CD4-positive, CD25-positive, alpha-beta regulatory T cell (primary cell): ENCODE data around the gene RPS2. TPM values are rescaled to one million over a fixed set of nuclear protein-coding genes. Genes with fewer than 3 reads are reported as not detected.
"Not testable (repeated sequence)": the region's sequence is repeated elsewhere in the genome, so short reads cannot be mapped to it uniquely, and the experiment has no call there.

Source experiments
- ATAC-seq, 2 donors: fragments of 150-1000 bp; cut with Tn5 transposase; one replicate each; pipeline ENCODE4 v1.10.0; 2021; ENCODE audit warnings: low read depth in 2 of 2, moderate number of reproducible peaks in 2 of 2, moderate library complexity in 1 of 2
- DNase-seq, 3 donors: peaks; one replicate each; pipeline versions ENCODE4 v3.0.0 to v3.0.0-alpha.2; 2012 to 2022; ENCODE audit warnings: mixed read lengths in 1 of 3
- H3K27ac ChIP-seq: one replicate; pipeline ENCODE4 v1.7.0; 2013; ENCODE audit warnings: mild to moderate bottlenecking, low read length; ENCODE audit not compliant: insufficient read depth, poor library complexity, severe bottlenecking
- H3K27me3 ChIP-seq: one replicate; pipeline ENCODE4 v1.7.0; 2013; ENCODE audit warnings: low read length; ENCODE audit not compliant: control insufficient read depth, insufficient read depth
- H3K36me3 ChIP-seq: one replicate; pipeline ENCODE4 v1.7.0; 2013; ENCODE audit warnings: mild to moderate bottlenecking, low read length, moderate library complexity; ENCODE audit not compliant: control insufficient read depth, insufficient read depth
- H3K4me1 ChIP-seq: 2 replicates; pipeline ENCODE4 v1.7.0; 2013; ENCODE audit warnings: mild to moderate bottlenecking, low read length; ENCODE audit not compliant: insufficient read depth, control insufficient read depth, poor library complexity, severe bottlenecking
- H3K4me3 ChIP-seq: one replicate; pipeline ENCODE4 v1.7.0; 2013; ENCODE audit warnings: low read depth, mild to moderate bottlenecking, low read length, moderate library complexity
- H3K9me3 ChIP-seq, 2 experiments: 1 replicate in 1 of 2; 2 replicates in 1 of 2; pipeline ENCODE4 v1.7.0; 2013; ENCODE audit warnings: low read length in 2 of 2, mild to moderate bottlenecking in 1 of 2, moderate library complexity in 1 of 2; ENCODE audit not compliant: control insufficient read depth in 2 of 2
- H3K27ac Mint-ChIP-seq, 3 donors: one replicate each; pipeline ENCODE4 v1.8.0; 2020 to 2022; ENCODE audit warnings: mild to moderate bottlenecking in 3 of 3, mixed read lengths in 3 of 3, moderate library complexity in 2 of 3
- H3K27me3 Mint-ChIP-seq: one replicate; pipeline ENCODE4 v1.8.0; 2022; ENCODE audit warnings: mild to moderate bottlenecking, mixed read lengths
- H3K36me3 Mint-ChIP-seq: one replicate; pipeline ENCODE4 v1.8.0; 2020; ENCODE audit warnings: mixed read lengths
- H3K4me1 Mint-ChIP-seq, 4 donors: one replicate each; pipeline ENCODE4 v1.8.0; 2020 to 2022; ENCODE audit warnings: mixed read lengths in 4 of 4, mild to moderate bottlenecking in 1 of 4
- H3K4me3 Mint-ChIP-seq, 4 donors: one replicate each; pipeline ENCODE4 v1.8.0; 2020 to 2022; ENCODE audit warnings: mild to moderate bottlenecking in 4 of 4, mixed read lengths in 4 of 4, moderate library complexity in 3 of 4
- H3K9me3 Mint-ChIP-seq, 7 donors: one replicate each; pipeline ENCODE4 v1.8.0; 2020 to 2022; ENCODE audit warnings: mixed read lengths in 7 of 7, mild to moderate bottlenecking in 3 of 7, moderate library complexity in 2 of 7
- polyA plus RNA-seq, 4 donors: library from polyadenylated mRNA; unstranded; fragments of 300-500 nt; fragmentation: Illumina TruSeq; gene quantifications; one replicate each; pipeline ENCODE4 v1.2.3, GENCODE V29; 2021
- total RNA-seq: library from RNA; stranded (reverse); gene quantifications from one replicate; pipeline ENCODE4 v1.2.3, GENCODE V29; 2022

The RPS2 gene
- total and polyA plus RNA-seq, 5 donors from 2014 or later: 2,223 to 6,441 (median 4,859) TPM

- H3K4me3 ChIP-seq: peak overlapping the region; percentile 74
- DNase-seq: peak in 2 of 3 donors; percentile 23 to 49
- no peaks in the 10 kb centered on the region for H3K27me3 ChIP-seq
- ATAC-seq: peak in 1 of 2 donors; percentile 6
- peaks cover 6% of the 10 kb centered on the region for H3K27me3 Mint-ChIP-seq
- H3K27ac ChIP-seq: peak overlapping the region; percentile 98
- H3K4me1 Mint-ChIP-seq: peaks cover 11 to 55% (median 32%) of the 10 kb centered on the region in 4 donors
- peak overlapping the region; percentile 94 to 97 (median 96) for H3K4me3 Mint-ChIP-seq
- H3K36me3 ChIP-seq: peaks cover 16% of the 10 kb centered on the region
- peaks cover 0 to 4% (median 0%) of the 10 kb centered on the region in 7 donors for H3K9me3 Mint-ChIP-seq
- H3K27ac Mint-ChIP-seq: peak overlapping the region; percentile 95 to 98 (median 97)
- H3K9me3 ChIP-seq: no peaks in the 10 kb centered on the region
- peaks cover 18% of the 10 kb centered on the region for H3K36me3 Mint-ChIP-seq
- peaks cover 52% of the 10 kb centered on the region for H3K4me1 ChIP-seq
Observed at GRCh38 chr16:1963806-1964505, 670 bp downstream of the RPS2 start.

DNA sequence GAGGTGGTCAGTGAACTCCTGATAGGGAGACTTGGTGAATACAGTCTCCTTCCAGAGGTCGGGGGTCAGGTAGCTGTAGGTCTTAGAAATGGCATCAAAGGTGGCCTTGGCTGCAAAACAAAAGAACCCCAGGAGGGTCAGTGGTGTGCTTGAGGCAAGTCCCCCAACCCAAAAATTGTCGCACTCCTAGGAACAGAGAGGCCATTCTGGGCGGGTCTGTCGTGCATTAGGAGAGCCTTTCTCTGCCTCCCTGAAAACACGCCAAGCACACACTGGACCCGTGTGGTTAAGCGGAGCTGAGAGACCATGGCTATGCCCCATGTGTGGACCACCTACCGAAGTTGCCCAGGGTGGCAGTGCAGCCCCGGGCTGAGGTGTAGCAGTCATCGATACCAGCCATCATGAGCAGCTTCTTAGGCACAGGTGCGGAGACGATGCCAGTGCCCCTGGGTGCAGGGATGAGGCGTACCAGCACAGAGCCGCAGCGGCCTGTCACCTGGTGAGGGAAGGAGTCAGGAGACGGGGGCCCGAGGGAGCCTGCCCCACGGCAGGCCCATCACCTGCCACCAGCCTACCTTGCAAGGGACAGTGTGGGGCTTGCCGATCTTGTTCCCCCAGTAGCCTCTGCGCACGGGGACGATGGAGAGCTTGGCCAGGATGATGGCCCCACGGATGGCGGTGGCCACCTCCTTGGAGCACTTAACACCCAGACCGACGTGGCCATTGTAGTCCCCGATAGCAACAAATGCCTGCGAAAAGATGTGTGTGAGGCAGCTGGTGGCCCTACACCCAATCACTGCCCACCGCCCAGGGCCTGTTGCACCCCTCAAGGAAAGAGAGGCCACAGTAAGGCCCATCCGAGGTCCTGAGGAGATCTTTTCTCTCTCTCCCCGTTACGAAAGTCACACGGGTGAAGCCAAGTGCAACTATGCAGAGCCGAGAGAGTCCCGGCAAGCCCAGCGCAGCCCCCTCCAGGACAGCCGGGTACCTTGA is 2.2 kb downstream of the RPS2 start:
- Histone ChIP-seq H3K4me1 (peaks cover 55% of the 10 kb centered on the region), H3K36me3 (peaks cover 16% of the 10 kb centered on the region), H3K27ac (peak overlapping the region; percentile 98)
- Mint-ChIP-seq H3K27ac (peak overlapping the region; percentile 95 to 98 (median 97)), H3K4me1 (peaks cover 11 to 56% (median 32%) of the 10 kb centered on the region in 4 donors), H3K4me3 (peak overlapping the region; percentile 94 to 97 (median 96)), H3K36me3 (peaks cover 18% of the 10 kb centered on the region)
- not testable (repeated sequence) for H3K9me3 Mint-ChIP-seq, ATAC-seq, H3K27me3 Mint-ChIP-seq, DNase-seq, H3K4me3 ChIP-seq, H3K9me3 ChIP-seq, H3K27me3 ChIP-seq

DNA sequence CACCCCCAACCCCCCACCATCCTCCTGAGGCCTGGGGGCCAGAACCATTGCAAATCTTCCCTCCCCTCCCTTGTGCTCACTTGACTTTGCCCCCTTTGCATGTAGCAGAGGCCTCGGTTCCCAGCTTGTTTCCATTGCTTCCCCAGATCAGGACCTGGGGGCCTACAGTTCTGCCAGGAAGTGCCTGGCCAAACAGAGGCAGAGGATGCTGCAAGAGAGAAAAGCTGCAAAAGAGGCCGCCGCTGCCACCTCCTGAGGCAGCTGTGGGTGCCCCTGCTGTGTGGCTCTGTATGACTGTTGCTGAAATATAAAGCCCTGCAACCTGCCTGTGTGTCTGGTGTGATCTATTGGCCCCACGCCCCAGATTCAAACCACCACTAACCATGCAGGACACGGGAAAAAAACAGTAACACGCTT is 3.0 kb downstream of the RPS2 start:
- H3K27me3 ChIP-seq: no peaks in the 10 kb centered on the region
- peaks cover 55% of the 10 kb centered on the region for H3K4me1 ChIP-seq
- Mint-ChIP-seq H3K4me1 (peaks cover 11 to 56% (median 32%) of the 10 kb centered on the region in 4 donors), H3K4me3 (peak overlapping the region; percentile 62 to 97 (median 82)), H3K27me3 (peaks cover 6% of the 10 kb centered on the region), H3K36me3 (peaks cover 18% of the 10 kb centered on the region), H3K9me3 (peaks cover 0 to 4% (median 0%) of the 10 kb centered on the region in 7 donors), H3K27ac (peak overlapping the region in 2 of 3 donors; percentile 48 to 54)
- H3K4me3 ChIP-seq: no peak overlapping the region
- DNase-seq (peak in 1 of 3 donors; percentile 28), ATAC-seq (no peak)
- peak overlapping the region; percentile 41 for H3K27ac ChIP-seq
- H3K9me3 ChIP-seq: no peaks in the 10 kb centered on the region
- peaks cover 16% of the 10 kb centered on the region for H3K36me3 ChIP-seq

GRCh38 chr16:1960665-1961630 is 3.7 kb downstream of the RPS2 start:
- H3K9me3 Mint-ChIP-seq: peaks cover 0 to 4% (median 0%) of the 10 kb centered on the region in 7 donors
- Histone ChIP-seq H3K36me3 (peaks cover 16% of the 10 kb centered on the region), H3K9me3 (no peaks in the 10 kb centered on the region), H3K4me3 (peak overlapping the region; percentile 64), H3K4me1 (peaks cover 54% of the 10 kb centered on the region), H3K27ac (peak overlapping the region; percentile 41), H3K27me3 (no peaks in the 10 kb centered on the region)
- H3K4me1 Mint-ChIP-seq: peaks cover 11 to 53% (median 32%) of the 10 kb centered on the region in 4 donors
- ATAC-seq (no peak), DNase-seq (peak in 1 of 3 donors; percentile 32)
- peaks cover 18% of the 10 kb centered on the region for H3K36me3 Mint-ChIP-seq
- H3K4me3 Mint-ChIP-seq: peak overlapping the region; percentile 89 to 97 (median 92)
- H3K27ac Mint-ChIP-seq: peak overlapping the region; percentile 90 to 96 (median 93)
- H3K27me3 Mint-ChIP-seq: peaks cover 6% of the 10 kb centered on the region

- no peaks in the 10 kb centered on the region for H3K27me3 Mint-ChIP-seq
- H3K4me1 ChIP-seq: peaks cover 46% of the 10 kb centered on the region
Observed at GRCh38 chr16:1959269-1960039, 5.2 kb downstream of the RPS2 start, which contains the start of gene NDUFB10. Gene NDUFB10 (plus strand): TSS chr16:1959538. CDS start chr16:1959625, 87 bp downstream.

GRCh38 chr16:1958715-1959268 is 5.8 kb downstream of the RPS2 start:
- no peaks in the 10 kb centered on the region for H3K9me3 ChIP-seq
- Mint-ChIP-seq H3K36me3 (peaks cover 14% of the 10 kb centered on the region), H3K27me3 (no peaks in the 10 kb centered on the region), H3K4me1 (peaks cover 11 to 42% (median 24%) of the 10 kb centered on the region in 4 donors), H3K27ac (peak overlapping the region in 1 of 3 donors; percentile 20), H3K4me3 (peak overlapping the region; percentile 89 to 97 (median 90)), H3K9me3 (peaks cover 0 to 4% (median 0%) of the 10 kb centered on the region in 7 donors)
- DNase-seq (no peak), ATAC-seq (no peak)
- H3K4me1 ChIP-seq: peaks cover 39% of the 10 kb centered on the region
- peak overlapping the region; percentile 41 for H3K4me3 ChIP-seq
- peaks cover 16% of the 10 kb centered on the region for H3K36me3 ChIP-seq
- peak overlapping the region; percentile 56 for H3K27ac ChIP-seq
- H3K27me3 ChIP-seq: no peaks in the 10 kb centered on the region

More at GRCh38 chr16:1959269-1960039, 5.2 kb downstream of the RPS2 start, which contains the start of gene NDUFB10:
- DNase-seq (peak; percentile 85 to 90 (median 89)), ATAC-seq (peak; percentile 90 to 93)
- Mint-ChIP-seq H3K27ac (peak within 1 kb of the TSS; percentile 90 to 96 (median 93)), H3K36me3 (peaks cover 18% of the 10 kb centered on the region), H3K4me3 (peak within 1 kb of the TSS; percentile 89 to 97 (median 92)), H3K9me3 (peaks cover 0 to 4% (median 0%) of the 10 kb centered on the region in 7 donors), H3K4me1 (peaks cover 11 to 47% (median 26%) of the 10 kb centered on the region in 4 donors)
- H3K36me3 ChIP-seq: peaks cover 16% of the 10 kb centered on the region
- H3K9me3 ChIP-seq: no peaks in the 10 kb centered on the region
- H3K4me3 ChIP-seq: peak within 1 kb of the TSS; percentile 64
- peak within 1 kb of the TSS; percentile 56 for H3K27ac ChIP-seq
- no peaks in the 10 kb centered on the region for H3K27me3 ChIP-seq
